NK-92 treated with Interleukin-12 subunit alpha and Interleukin-12 subunit beta, amount 100 ng/mL, for 24 hours (cell line): ENCODE data around the gene EIF4E1B.
"Not testable (repeated sequence)": the region's sequence is repeated elsewhere in the genome, so short reads cannot be mapped to it uniquely, and the experiment has no call there.

ENCODE experiments used
- DNase-seq: peaks from one replicate; lab custom pipeline; 2025; lab: John Stamatoyannopoulos, UW

EIF4E1B gene

GRCh38 chr5:176629853-176630680, at the start of gene EIF4E1B, which contains the start of gene SNCB:
Gene EIF4E1B (plus strand): TSS chr5:176630675. CDS start chr5:176642788, 12,113 bp downstream.
Gene SNCB (minus strand): TSS chr5:176630534. CDS start chr5:176629654, 880 bp downstream.
- no peak for DNase-seq

- DNase-seq = no peak
Observed at GRCh38 chr5:176581361-176581760, 49.1 kb upstream of the EIF4E1B start.

GRCh38 chr5:176583076-176583475, 47.4 kb upstream of the EIF4E1B start:
- DNase-seq = no peak

GRCh38 chr5:176587398-176587797, 43.1 kb upstream of the EIF4E1B start:
- DNase-seq = no peak

GRCh38 chr5:176588297-176588696, 42.2 kb upstream of the EIF4E1B start:
- DNase-seq = no peak

GRCh38 chr5:176589039-176589769, 41.3 kb upstream of the EIF4E1B start:
- DNase-seq = no peak

GRCh38 chr5:176590035-176590717, 40.3 kb upstream of the EIF4E1B start:
- no peak for DNase-seq

- DNase-seq = not testable (repeated sequence)
Observed at GRCh38 chr5:176591667-176592066, 38.8 kb upstream of the EIF4E1B start.

GRCh38 chr5:176592573-176592972, 37.9 kb upstream of the EIF4E1B start:
- DNase-seq = no peak

- no peak for DNase-seq
Observed at GRCh38 chr5:176593273-176593869, 37.1 kb upstream of the EIF4E1B start.

- no peak for DNase-seq
Observed at GRCh38 chr5:176594554-176594953, 35.9 kb upstream of the EIF4E1B start.

- DNase-seq = no peak
Observed at GRCh38 chr5:176595386-176595943, 35.0 kb upstream of the EIF4E1B start.

- DNase-seq = no peak
Observed at GRCh38 chr5:176596069-176596644, 34.3 kb upstream of the EIF4E1B start.

GRCh38 chr5:176596689-176597416, 33.6 kb upstream of the EIF4E1B start:
- no peak for DNase-seq

- DNase-seq = no peak
Observed at GRCh38 chr5:176597417-176598389, 32.8 kb upstream of the EIF4E1B start.

GRCh38 chr5:176599749-176600430, 30.6 kb upstream of the EIF4E1B start:
- DNase-seq = not testable (repeated sequence)

- no peak for DNase-seq
Observed at GRCh38 chr5:176601901-176602482, 28.5 kb upstream of the EIF4E1B start.

- DNase-seq = no peak
Observed at GRCh38 chr5:176603091-176603490, 27.4 kb upstream of the EIF4E1B start.
